Type B pancreatic cell (in vitro differentiated cells): ENCODE measurements around the gene PJVK. TPM values are rescaled to one million over a fixed set of nuclear protein-coding genes. Genes with fewer than 3 reads are reported as not detected.
"Not testable (repeated sequence)": the region's sequence is repeated elsewhere in the genome, so short reads cannot be mapped to it uniquely, and the experiment has no call there.

Source experiments
- DNase-seq: peaks from one replicate; pipeline ENCODE4 v3.0.0; 2021; ENCODE audit warnings: mixed read lengths; ENCODE audit not compliant: unreplicated experiment; ENCODE audit errors: extremely low spot score
- H3K27ac Mint-ChIP-seq: 2 replicates; pipeline ENCODE4 v1.8.0; 2021; ENCODE audit warnings: mild to moderate bottlenecking, mixed read lengths
- H3K27me3 Mint-ChIP-seq: 2 replicates; pipeline ENCODE4 v1.8.0; 2021; ENCODE audit warnings: mixed read lengths
- H3K36me3 Mint-ChIP-seq: 2 replicates; pipeline ENCODE4 v1.8.0; 2021; ENCODE audit warnings: mixed read lengths
- H3K4me1 Mint-ChIP-seq: one replicate; pipeline ENCODE4 v1.8.0; 2021; ENCODE audit warnings: mixed read lengths; ENCODE audit not compliant: unreplicated experiment
- H3K4me3 Mint-ChIP-seq: 2 replicates; pipeline ENCODE4 v1.8.0; 2021; ENCODE audit warnings: mild to moderate bottlenecking, mixed read lengths
- H3K9me3 Mint-ChIP-seq: 2 replicates; pipeline ENCODE4 v1.8.0; 2021; ENCODE audit warnings: mixed read lengths
- total RNA-seq: library from RNA; stranded (reverse); gene quantifications from 2 replicates; pipeline ENCODE4 v1.2.1, GENCODE V29; 2021; ENCODE audit warnings: low replicate concordance
- TF ChIP-seq, protein P1 (sequence below): fragments of 200-600 bp; sonication (generic); conservative IDR thresholded peaks from 2 replicates; pipeline ENCODE4 v1.5.0; 2021; ENCODE audit warnings: antibody characterized with exemption, mild to moderate bottlenecking

The PJVK gene
- total RNA-seq, 1 donor from 2014 or later: 8.0 TPM

DNA sequence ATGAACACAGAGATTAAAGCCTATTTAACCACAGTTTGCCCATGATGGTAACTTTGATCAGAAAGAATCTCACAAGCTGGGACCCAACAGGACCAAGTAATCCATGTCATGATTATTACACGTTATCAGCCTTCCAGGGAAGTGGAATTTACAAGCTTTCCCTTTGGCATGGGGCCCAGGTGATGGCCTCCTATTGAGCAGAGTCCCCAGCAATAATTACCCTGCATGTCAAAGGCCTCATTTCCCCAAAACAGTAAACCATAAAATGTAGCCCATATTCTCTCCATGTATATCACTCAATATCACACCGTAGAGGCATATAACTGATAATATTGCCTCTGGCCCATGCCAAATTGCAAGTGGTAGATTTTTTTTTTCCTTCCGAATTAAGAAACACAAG, 39.1 kb upstream of the PJVK start:
- no peak for DNase-seq
- Mint-ChIP-seq H3K9me3 (no peaks in the 10 kb centered on the region), H3K4me3 (peak overlapping the region; percentile 28), H3K4me1 (peaks cover 13% of the 10 kb centered on the region), H3K27ac (no peak overlapping the region), H3K36me3 (no peaks in the 10 kb centered on the region), H3K27me3 (peaks cover 6% of the 10 kb centered on the region)
- TF ChIP-seq, protein P1, sequence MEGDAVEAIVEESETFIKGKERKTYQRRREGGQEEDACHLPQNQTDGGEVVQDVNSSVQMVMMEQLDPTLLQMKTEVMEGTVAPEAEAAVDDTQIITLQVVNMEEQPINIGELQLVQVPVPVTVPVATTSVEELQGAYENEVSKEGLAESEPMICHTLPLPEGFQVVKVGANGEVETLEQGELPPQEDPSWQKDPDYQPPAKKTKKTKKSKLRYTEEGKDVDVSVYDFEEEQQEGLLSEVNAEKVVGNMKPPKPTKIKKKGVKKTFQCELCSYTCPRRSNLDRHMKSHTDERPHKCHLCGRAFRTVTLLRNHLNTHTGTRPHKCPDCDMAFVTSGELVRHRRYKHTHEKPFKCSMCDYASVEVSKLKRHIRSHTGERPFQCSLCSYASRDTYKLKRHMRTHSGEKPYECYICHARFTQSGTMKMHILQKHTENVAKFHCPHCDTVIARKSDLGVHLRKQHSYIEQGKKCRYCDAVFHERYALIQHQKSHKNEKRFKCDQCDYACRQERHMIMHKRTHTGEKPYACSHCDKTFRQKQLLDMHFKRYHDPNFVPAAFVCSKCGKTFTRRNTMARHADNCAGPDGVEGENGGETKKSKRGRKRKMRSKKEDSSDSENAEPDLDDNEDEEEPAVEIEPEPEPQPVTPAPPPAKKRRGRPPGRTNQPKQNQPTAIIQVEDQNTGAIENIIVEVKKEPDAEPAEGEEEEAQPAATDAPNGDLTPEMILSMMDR: no peak

DNA sequence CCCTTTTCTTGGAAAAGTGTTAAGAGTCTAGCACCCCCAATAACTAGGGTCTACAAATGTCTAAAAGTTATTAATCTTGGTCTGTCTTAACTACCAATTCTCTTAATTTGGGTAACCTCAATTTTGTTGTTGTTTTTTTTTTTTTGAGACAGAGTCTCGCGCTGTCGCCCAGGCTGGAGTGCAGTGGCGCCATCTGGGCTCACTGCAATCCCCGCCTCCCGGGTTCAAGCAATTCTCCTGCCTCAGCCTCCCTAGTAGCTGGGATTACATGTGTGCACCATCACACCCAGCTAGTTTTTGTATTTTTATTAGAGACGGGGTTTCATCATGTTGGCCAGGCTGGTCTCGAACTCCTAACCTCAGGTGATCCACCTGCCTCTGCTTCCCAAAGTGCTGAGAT, 38.7 kb upstream of the PJVK start:
- H3K9me3 Mint-ChIP-seq, DNase-seq, H3K4me3 Mint-ChIP-seq, H3K27me3 Mint-ChIP-seq, H3K27ac Mint-ChIP-seq, H3K36me3 Mint-ChIP-seq: not testable (repeated sequence)
- H3K4me1 Mint-ChIP-seq: peaks cover 13% of the 10 kb centered on the region

DNA sequence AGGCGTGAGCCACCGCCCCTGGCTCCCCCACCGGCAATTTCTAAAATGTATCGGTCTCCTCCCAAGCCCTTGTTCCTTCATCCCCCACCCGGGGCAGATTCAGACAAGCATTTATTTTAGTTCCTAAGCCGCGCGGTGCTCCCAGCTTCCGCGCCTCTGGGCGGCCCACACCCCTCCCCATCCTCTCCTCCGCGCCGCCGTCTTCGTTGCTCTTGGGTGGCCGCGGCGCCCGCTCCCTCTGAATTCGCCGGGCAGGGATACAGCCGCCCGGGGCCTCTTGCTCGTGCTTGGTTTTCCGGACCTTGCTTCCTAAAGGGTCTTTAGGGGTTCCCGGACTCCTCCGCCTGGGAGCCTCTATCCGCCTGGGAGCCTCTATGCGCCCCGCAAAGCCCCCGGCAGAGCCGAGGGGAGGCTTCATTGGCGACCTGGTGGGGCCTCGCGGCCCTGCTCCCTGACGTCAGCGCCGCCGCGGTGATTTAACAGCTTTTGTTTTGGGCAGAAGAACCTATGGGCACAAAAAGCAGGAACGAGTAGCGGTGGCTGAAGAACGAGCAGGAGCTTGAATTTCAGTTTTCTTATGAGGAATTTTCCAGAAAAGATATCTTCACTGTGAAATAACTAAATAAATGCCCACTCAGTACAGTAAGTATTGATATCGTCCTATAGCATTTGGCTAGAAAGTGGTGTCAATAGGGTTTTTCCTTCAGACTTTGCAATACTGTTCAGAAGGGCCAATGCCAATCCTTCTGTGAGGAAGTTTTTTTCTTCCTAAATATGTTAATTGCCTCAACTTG, 37.5 kb upstream of the PJVK start:
- no peaks in the 10 kb centered on the region for H3K36me3 Mint-ChIP-seq
- peak overlapping the region; percentile 90 for H3K27ac Mint-ChIP-seq
- TF ChIP-seq, protein P1: no peak
- H3K27me3 Mint-ChIP-seq: peaks cover 7% of the 10 kb centered on the region
- peak overlapping the region; percentile 91 for H3K4me3 Mint-ChIP-seq
- H3K4me1 Mint-ChIP-seq: peaks cover 13% of the 10 kb centered on the region
- H3K9me3 Mint-ChIP-seq: no peaks in the 10 kb centered on the region
- peak; percentile 79 for DNase-seq

DNA sequence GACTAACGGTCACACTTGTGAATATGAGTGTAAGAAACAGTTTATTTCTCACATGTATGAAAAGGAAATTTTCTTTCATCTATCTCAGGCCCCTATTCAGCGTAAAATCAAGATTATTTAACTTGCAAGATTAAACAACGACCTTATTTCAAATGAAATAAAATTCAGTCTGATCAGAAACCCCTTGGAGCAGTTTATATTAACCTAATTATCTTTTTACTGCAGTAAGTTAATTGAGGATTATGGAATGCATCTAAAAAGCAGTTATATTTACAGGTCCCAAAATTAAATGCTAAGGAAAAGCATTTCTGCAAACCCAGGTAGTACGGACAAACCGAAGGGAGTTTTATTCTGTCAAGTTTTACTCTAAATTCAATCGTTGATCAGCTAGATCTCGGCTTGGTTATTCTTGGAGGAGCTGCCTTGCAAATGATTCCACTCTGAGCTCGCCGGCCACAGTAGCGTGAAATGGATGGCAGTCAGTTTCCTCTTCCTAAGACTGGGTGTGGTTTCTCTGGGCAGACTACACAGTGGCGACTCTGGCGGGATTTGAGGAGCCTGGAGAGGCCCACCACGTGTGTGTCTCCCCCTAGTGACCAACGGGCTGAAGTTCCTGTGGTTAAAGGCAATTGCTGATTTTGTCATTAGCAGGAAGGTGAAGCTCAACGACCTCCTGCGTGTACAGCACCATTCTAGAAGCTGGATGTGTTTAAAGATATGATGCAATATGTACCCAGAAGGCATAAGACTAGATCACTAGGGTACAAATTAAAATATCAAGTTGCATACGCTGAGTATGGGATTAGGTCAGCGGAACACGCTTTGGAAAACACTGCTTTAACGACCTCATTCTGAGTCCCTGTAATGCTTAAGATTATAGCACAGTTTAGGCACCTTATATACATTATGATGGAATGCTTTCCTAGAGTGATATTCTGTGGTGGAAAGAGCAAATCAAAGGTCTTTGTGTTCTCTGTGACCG, 36.6 kb upstream of the PJVK start:
- Mint-ChIP-seq H3K4me3 (peak overlapping the region; percentile 91), H3K36me3 (no peaks in the 10 kb centered on the region), H3K27me3 (peaks cover 7% of the 10 kb centered on the region), H3K4me1 (peaks cover 13% of the 10 kb centered on the region), H3K27ac (peak overlapping the region; percentile 90), H3K9me3 (no peaks in the 10 kb centered on the region)
- DNase-seq: peak; percentile 89
- TF ChIP-seq, protein P1: peak; percentile 93

DNA sequence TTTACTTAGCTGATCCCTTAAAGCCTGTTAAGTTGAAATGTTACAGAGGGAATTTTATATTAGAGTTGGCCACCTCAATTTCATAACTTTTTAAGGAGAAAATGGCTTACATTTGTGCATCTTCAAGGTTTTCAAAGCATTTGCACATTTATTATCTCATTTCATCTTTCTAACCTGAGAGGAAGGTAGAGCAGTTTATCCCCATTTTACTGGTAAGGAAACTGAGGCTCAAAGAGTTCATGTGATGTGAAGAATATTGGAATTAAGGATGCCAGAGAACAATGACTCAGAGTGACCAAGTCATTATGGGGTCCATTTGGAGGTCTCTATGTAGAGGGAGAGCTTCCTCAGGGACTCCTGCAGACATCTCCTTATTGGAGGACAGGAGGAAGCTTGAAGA, 35.2 kb upstream of the PJVK start:
- Mint-ChIP-seq H3K36me3 (peaks cover 4% of the 10 kb centered on the region), H3K27me3 (peaks cover 7% of the 10 kb centered on the region), H3K9me3 (no peaks in the 10 kb centered on the region), H3K4me1 (peaks cover 13% of the 10 kb centered on the region), H3K27ac (no peak overlapping the region), H3K4me3 (no peak overlapping the region)
- DNase-seq: no peak
- TF ChIP-seq, protein P1: no peak
